Activated CD4-positive, alpha-beta T cell treated with anti-CD3 and anti-CD28 coated beads, Interleukin-2, amount 10 ng/mL, durations not matched to agents 24 days and 14 days (primary cell): ENCODE data around the gene KCTD21. TPM values are rescaled to one million over a fixed set of nuclear protein-coding genes. Genes with fewer than 3 reads are reported as not detected.
"Not testable (repeated sequence)": the region's sequence is repeated elsewhere in the genome, so short reads cannot be mapped to it uniquely, and the experiment has no call there.

Experiments
- DNase-seq: peaks from one replicate; pipeline ENCODE4 v3.0.0; 2022
- H3K27ac Mint-ChIP-seq: one replicate; pipeline ENCODE4 v1.8.0; 2022; ENCODE audit warnings: mild to moderate bottlenecking, mixed read lengths
- H3K27me3 Mint-ChIP-seq: one replicate; pipeline ENCODE4 v1.8.0; 2022; ENCODE audit warnings: mixed read lengths
- H3K36me3 Mint-ChIP-seq: one replicate; pipeline ENCODE4 v1.8.0; 2022; ENCODE audit warnings: low read depth, mild to moderate bottlenecking, mixed read lengths
- H3K4me1 Mint-ChIP-seq: one replicate; pipeline ENCODE4 v1.8.0; 2021; ENCODE audit warnings: mixed read lengths
- H3K4me3 Mint-ChIP-seq: one replicate; pipeline ENCODE4 v1.8.0; 2022; ENCODE audit warnings: mild to moderate bottlenecking, moderate library complexity, mixed read lengths
- H3K9me3 Mint-ChIP-seq: one replicate; pipeline ENCODE4 v1.8.0; 2021; ENCODE audit warnings: mixed read lengths
- intact Hi-C: fragments of 100-400 bp; cut with micrococcal nuclease; formaldehyde crosslinking; loops from one replicate; pipeline ENCODE4 v1.15.1; 2023
- total RNA-seq: library from RNA; stranded (reverse); gene quantifications from 2 replicates; pipeline ENCODE4 v1.2.3, GENCODE V29; 2022

KCTD21 gene
- total RNA-seq, 1 donor from 2014 or later, result 11.7 TPM

- DNase-seq, result no peak
- H3K4me3 Mint-ChIP-seq, result peak overlapping the region; percentile 99
- H3K27me3 Mint-ChIP-seq, result no peaks in the 10 kb centered on the region
- intact Hi-C loops, result loop anchor here (2.0 to 5.0 kb wide), 7 partner anchors 14 to 552 kb away; partner anchors contain the start of genes AAMDC, CLNS1A and RSF1
- H3K9me3 Mint-ChIP-seq, result no peaks in the 10 kb centered on the region
- H3K27ac Mint-ChIP-seq, result peak overlapping the region; percentile 90
- peaks cover 59% of the 10 kb centered on the region for H3K4me1 Mint-ChIP-seq
- H3K36me3 Mint-ChIP-seq, result peaks cover 23% of the 10 kb centered on the region
Measured at GRCh38 chr11:78189174-78189724, 823 bp upstream of the KCTD21 start.

DNA sequence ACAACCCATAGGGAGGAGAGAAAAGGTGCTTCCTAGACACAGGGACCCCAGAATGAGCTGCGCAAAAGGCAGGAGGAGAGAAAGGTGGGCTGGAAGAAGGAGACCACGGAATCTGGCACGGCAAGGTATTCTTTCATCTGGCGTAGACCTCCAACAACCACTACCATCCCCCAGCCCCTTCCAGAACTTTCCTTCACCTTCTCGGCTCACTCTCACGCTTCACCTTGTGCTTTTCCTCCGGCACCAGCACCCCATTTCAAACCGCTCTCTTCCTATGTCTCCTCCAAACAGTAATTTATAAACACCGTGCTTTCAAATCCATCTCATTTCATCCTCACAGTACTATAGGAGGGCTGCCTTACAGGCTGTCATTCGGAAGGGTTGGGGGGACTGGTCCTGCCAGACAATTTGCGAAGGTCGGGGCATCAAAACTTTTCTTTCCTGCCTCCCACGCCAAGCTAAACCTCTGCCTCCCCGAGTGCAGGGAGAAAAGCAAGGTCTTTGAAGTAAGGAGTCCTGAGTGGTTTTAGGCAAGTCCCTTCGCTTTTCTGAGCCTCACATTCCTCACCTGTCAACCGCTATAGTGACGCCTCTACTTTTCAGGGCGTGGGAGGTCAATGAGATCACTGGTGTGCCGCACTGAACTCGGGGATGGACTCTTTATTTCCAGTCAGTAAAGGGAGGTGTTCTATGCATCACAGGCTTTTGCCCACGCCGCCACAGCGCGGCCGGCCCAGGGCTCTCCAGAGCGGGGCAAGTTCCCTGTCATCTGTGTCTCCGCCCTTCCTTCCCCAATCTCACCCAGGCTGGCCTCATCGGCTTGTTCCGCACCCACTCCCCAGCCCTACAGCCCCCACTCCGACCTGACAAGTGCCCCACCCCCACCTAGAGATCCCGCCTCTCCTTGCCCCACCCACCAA lies 800 bp downstream of the KCTD21 start:
- intact Hi-C loops, result loop anchor here (1.0 to 5.0 kb wide), 13 partner anchors 15 to 550 kb away; partner anchors contain the start of genes AAMDC, ALG8, CLNS1A and GAB2
- Mint-ChIP-seq H3K4me1 (peaks cover 50% of the 10 kb centered on the region), H3K27ac (peak overlapping the region; percentile 99), H3K9me3 (no peaks in the 10 kb centered on the region), H3K27me3 (no peaks in the 10 kb centered on the region), H3K4me3 (peak overlapping the region; percentile 99), H3K36me3 (peaks cover 26% of the 10 kb centered on the region)
- DNase-seq, result no peak

- DNase-seq, result no peak
- H3K4me3 Mint-ChIP-seq, result no peak overlapping the region
- H3K27me3 Mint-ChIP-seq, result no peaks in the 10 kb centered on the region
- peaks cover 48% of the 10 kb centered on the region for H3K36me3 Mint-ChIP-seq
- no peak overlapping the region for H3K27ac Mint-ChIP-seq
- peaks cover 3% of the 10 kb centered on the region for H3K9me3 Mint-ChIP-seq
- intact Hi-C loops, result no loop called here
- H3K4me1 Mint-ChIP-seq, result peaks cover 9% of the 10 kb centered on the region
Measured at GRCh38 chr11:78181185-78181584, 7.2 kb downstream of the KCTD21 start.

GRCh38 chr11:78180751-78181150 lies 7.7 kb downstream of the KCTD21 start:
- H3K27ac Mint-ChIP-seq, result no peak overlapping the region
- no peak overlapping the region for H3K4me3 Mint-ChIP-seq
- peaks cover 5% of the 10 kb centered on the region for H3K4me1 Mint-ChIP-seq
- intact Hi-C loops, result no loop called here
- no peak for DNase-seq
- H3K27me3 Mint-ChIP-seq, result no peaks in the 10 kb centered on the region
- H3K36me3 Mint-ChIP-seq, result peaks cover 47% of the 10 kb centered on the region
- H3K9me3 Mint-ChIP-seq, result peaks cover 3% of the 10 kb centered on the region

DNA sequence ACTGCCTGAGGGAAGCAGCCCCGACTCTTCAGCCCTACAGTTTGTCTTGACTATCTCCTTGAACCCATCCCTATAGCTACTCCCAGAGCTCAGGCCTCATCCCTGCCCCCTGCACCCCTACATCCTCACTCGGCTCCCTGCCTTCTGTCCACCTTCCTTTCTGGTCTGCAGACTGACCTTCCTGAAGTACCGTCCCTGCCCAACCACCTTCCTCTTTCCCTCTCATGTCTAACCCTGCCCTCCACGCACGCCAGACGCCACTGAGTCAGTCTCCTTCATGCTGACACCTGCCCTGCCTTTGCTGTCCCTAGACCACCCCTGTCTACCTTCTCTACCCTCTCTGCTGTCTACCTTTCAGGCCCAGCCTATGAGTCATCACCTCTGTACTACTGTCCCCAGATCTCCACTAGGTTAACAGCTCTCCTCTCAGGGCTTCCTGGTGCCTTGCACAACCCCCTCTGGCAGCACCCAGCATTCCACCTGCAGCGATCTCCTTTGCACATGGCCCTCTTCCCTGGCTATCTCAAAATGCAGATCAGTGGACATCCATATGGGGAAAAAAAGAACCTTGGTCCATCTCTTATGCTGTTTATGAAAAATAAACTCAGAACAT lies 8.9 kb downstream of the KCTD21 start:
- H3K27ac Mint-ChIP-seq, result peak overlapping the region; percentile 2
- peaks cover 47% of the 10 kb centered on the region for H3K36me3 Mint-ChIP-seq
- no peak overlapping the region for H3K4me3 Mint-ChIP-seq

DNA sequence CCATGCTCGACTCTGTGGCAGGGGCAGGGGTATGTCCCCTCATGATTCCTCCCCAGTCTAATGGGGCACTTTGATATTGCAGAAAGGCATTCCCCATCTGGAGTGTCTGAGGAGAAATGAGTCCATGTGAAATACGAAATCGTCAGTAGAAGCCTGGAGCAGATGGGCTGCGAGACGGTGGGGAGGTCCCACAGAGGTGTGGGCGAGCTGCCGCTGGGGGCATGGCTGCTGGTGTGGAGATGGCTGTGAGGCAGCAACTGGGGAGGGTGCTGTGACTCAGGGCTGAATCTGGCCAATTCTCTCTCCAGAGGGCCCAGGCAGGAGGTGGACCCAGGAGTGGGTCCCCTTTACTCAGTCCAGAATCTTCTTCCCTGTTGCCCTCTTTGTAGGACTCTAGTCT lies 11.2 kb downstream of the KCTD21 start:
- no peak for DNase-seq
- Mint-ChIP-seq H3K4me3 (no peak overlapping the region), H3K27ac (no peak overlapping the region), H3K36me3 (peaks cover 57% of the 10 kb centered on the region), H3K27me3 (no peaks in the 10 kb centered on the region), H3K9me3 (peaks cover 3% of the 10 kb centered on the region), H3K4me1 (no peaks in the 10 kb centered on the region)
- intact Hi-C loops, result no loop called here

More for the DNA sequence above, 8.9 kb downstream of the KCTD21 start:
- no peak for DNase-seq
- peaks cover 5% of the 10 kb centered on the region for H3K4me1 Mint-ChIP-seq
- peaks cover 3% of the 10 kb centered on the region for H3K9me3 Mint-ChIP-seq
- no peaks in the 10 kb centered on the region for H3K27me3 Mint-ChIP-seq
- intact Hi-C loops, result no loop called here

DNA sequence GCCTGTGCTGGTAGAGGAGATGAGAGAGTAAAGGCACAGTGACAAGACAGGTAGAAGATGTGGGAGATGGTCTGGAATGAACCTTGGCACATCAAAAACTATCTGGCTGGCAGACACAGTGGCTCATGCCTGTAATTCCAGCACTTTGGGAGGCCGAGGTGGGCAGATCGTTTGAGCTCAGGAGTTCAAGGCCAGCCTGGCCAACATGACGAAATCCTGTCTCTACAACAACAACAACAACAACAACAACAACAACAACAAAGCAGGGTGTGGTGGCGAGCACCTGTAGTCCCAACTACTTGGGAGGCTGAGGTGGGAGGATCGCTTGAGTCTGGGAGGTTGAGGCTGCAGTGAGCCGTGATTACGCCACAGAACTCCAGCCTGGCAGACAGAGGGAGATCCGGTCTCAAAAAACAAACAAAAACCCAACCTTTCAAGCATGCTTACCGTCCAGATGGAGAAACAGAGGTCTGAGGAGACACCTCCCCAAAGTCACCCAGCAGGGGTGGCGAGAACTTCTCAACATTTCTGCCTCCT lies 11.8 kb downstream of the KCTD21 start:
- intact Hi-C loops, result no loop called here
- Mint-ChIP-seq H3K36me3 (peaks cover 57% of the 10 kb centered on the region), H3K4me1 (no peaks in the 10 kb centered on the region), H3K4me3 (no peak overlapping the region), H3K9me3 (peaks cover 3% of the 10 kb centered on the region), H3K27ac (peak overlapping the region; percentile 39), H3K27me3 (no peaks in the 10 kb centered on the region)
- DNase-seq, result no peak

DNA sequence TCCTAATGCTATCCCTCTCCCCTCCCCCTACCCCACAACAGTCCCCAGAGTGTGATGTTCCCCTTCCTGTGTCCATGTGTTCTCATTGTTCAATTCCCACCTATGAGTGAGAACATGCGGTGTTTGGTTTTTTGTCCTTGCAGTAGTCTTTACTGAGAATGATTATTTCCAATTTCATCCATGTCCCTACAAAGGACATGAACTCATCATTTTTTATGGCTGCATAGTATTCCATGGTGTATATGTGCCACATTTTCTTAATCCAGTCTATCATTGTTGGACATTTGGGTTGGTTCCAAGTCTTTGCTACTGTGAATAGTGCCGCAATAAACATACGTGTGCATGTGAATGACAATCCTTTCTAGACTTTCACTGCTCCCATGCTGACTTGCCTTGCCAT lies 12.6 kb downstream of the KCTD21 start:
- H3K9me3 Mint-ChIP-seq, H3K4me1 Mint-ChIP-seq, H3K27ac Mint-ChIP-seq, intact Hi-C loops, H3K27me3 Mint-ChIP-seq, DNase-seq, H3K4me3 Mint-ChIP-seq: not testable (repeated sequence)
- H3K36me3 Mint-ChIP-seq, result peaks cover 52% of the 10 kb centered on the region

DNA sequence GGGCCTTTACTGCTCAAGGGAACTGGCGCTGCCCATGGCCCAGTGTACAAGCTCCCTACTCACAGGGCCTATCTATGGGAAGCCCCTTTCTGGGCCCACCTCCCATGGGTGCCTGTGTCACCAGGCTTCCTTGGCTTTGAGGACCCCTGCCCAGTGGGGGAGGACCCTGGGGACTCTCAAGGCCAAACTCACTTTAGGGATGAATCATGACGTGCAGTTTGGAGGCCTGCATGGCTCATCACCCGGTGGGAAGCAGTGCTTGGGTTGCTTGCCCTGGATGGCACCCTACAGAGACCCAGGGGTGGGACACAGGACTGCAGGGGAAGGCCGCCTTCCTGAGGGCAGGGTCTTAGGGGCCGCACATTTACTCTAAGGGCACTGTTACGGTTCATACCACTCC lies 16.5 kb downstream of the KCTD21 start:
- H3K4me1 Mint-ChIP-seq, result no peaks in the 10 kb centered on the region
- no peaks in the 10 kb centered on the region for H3K27me3 Mint-ChIP-seq
- H3K27ac Mint-ChIP-seq, result no peak overlapping the region
- H3K36me3 Mint-ChIP-seq, result peaks cover 28% of the 10 kb centered on the region
- DNase-seq, result no peak
- no peak overlapping the region for H3K4me3 Mint-ChIP-seq
- no peaks in the 10 kb centered on the region for H3K9me3 Mint-ChIP-seq
- intact Hi-C loops, result no loop called here

- no peak overlapping the region for H3K4me3 Mint-ChIP-seq
- H3K27ac Mint-ChIP-seq, result no peak overlapping the region
- H3K4me1 Mint-ChIP-seq, result no peaks in the 10 kb centered on the region
- DNase-seq, result no peak
- no peaks in the 10 kb centered on the region for H3K9me3 Mint-ChIP-seq
- intact Hi-C loops, result no loop called here
- no peaks in the 10 kb centered on the region for H3K27me3 Mint-ChIP-seq
- peaks cover 20% of the 10 kb centered on the region for H3K36me3 Mint-ChIP-seq
Measured at GRCh38 chr11:78170874-78171549, 17.4 kb downstream of the KCTD21 start.

- peaks cover 20% of the 10 kb centered on the region for H3K36me3 Mint-ChIP-seq
- no peaks in the 10 kb centered on the region for H3K27me3 Mint-ChIP-seq
- DNase-seq, result no peak
- H3K27ac Mint-ChIP-seq, result no peak overlapping the region
- H3K4me3 Mint-ChIP-seq, result no peak overlapping the region
- no peaks in the 10 kb centered on the region for H3K9me3 Mint-ChIP-seq
- H3K4me1 Mint-ChIP-seq, result no peaks in the 10 kb centered on the region
- intact Hi-C loops, result no loop called here
Measured at GRCh38 chr11:78170413-78170812, 18.0 kb downstream of the KCTD21 start.

DNA sequence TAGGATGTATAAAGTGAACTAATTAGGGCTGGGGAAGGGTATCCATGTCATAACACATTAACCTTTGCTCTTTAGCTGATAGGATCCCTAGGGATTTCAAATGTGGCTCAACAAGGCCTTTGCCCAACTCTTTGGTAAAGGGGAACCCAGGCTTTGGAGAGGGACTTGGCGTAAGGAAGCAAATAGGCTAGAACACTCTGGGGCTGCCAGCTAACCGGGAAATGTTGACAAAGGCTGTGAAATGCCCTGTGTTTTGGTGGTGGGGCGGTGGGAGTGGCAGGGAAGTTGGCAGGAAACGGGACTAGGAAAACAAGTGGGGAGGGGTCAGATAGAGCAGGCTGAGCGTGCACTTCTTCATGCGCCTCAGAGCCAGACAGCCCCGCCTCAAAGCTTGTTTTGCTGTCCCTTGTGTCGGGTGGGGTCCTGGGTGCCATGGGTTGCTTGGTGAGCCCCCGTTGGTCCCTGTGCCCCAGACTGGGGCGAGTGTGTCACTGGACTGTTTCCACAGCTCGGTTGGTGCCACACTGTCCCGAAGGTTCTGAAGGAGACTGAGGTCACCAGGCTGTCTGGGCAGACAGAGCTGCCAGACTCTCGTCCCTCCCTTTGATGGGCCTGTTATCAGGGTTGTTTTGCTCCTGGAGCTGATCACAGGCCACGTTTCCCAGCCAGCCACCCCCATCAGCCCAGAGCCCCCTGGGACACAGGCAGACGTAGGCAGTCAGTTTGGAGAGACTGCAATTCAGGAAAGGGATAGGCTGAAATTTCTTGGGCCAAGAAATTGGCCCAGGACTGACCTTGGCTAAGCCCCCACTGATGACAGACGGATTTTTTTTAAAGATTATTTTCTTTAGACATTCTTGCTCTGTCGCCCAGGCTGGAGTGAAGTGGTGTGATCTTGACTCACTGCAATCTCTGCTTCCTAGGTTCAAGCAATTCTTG lies 19.6 kb downstream of the KCTD21 start:
- Mint-ChIP-seq H3K4me3 (no peak overlapping the region), H3K36me3 (peaks cover 10% of the 10 kb centered on the region), H3K27me3 (no peaks in the 10 kb centered on the region), H3K9me3 (no peaks in the 10 kb centered on the region), H3K4me1 (no peaks in the 10 kb centered on the region), H3K27ac (no peak overlapping the region)
- intact Hi-C loops, result no loop called here
- DNase-seq, result no peak
